HG02938 (cell line): ENCODE measurements around the gene SMURF2.
A peak's percentile ranks its signal among the peaks of the same experiment; 100 is the strongest.

ENCODE experiments used
- ATAC-seq: cut with Tn5 transposase; IDR thresholded peaks from one replicate; pipeline ENCODE4 v1.9.1; 2021; ENCODE audit warnings: mild to moderate bottlenecking, moderate library complexity; ENCODE audit not compliant: unreplicated experiment

SMURF2 gene

DNA sequence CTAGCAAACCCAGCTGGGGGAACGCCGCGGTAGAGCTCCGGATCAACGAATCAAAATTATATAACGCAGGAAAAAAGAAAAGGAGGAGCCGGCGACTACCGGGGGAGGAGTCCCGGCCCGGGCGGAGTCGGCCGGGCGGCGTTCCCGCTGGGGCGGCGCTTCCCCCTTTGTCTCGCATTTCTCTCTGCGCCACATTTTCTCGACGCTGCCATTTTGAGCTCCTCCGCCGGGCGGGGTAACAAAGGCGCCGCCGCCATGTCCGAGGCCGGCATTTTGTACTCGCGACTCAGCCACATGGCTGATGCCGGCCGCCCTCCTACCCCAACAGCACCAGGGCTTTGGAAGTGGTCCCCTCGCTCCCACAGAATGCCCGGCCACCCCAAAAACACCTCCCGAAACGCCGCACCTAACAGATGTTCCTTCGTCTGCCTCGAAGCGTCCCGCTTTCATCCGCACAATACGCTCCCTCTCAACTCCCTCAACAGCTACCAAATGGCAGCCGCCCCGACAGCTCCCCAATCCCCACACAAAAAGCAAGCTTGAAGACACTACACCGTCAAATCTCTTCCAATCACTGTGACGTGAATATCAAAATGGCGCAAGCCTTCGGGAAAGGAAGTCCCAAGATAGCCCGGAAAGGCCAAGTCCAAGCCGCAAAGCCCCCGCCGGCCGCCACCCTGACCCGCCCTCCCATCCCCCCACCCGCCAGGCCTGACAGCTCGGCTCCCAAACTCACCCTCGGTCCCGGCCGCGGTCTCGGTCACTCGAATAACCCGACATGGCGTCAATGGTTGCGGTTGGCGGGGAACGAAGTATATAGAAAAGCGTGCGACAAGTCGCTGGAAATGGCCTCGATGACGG lies 156.5 kb downstream of the SMURF2 start:
- no peak for ATAC-seq

DNA sequence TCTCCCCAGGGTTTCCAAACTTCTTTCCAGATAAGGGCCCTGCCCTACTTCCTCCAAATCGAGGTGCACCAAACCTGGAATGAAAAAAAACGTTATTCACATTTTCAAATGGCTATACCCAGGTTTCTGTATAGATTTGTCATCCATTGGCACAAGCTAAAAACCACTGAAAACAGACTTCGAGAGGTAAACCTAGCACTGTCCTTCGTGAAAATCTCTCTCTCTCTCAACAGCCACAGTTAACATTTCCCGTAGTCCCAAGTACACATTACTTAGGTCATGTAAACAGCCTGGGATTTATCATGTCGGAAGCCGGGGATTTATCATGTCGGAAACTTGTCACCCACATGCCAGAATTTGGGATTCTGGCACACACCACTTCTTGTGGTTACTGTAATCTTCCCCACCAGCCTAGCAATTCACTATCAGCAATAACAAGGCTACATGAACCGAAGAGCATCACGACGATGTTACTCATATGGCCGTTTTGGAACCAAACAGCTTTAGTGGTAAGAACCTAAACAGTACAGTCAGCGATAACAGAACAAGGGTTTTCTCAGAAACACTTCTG lies 157.3 kb downstream of the SMURF2 start:
- no peak for ATAC-seq

DNA sequence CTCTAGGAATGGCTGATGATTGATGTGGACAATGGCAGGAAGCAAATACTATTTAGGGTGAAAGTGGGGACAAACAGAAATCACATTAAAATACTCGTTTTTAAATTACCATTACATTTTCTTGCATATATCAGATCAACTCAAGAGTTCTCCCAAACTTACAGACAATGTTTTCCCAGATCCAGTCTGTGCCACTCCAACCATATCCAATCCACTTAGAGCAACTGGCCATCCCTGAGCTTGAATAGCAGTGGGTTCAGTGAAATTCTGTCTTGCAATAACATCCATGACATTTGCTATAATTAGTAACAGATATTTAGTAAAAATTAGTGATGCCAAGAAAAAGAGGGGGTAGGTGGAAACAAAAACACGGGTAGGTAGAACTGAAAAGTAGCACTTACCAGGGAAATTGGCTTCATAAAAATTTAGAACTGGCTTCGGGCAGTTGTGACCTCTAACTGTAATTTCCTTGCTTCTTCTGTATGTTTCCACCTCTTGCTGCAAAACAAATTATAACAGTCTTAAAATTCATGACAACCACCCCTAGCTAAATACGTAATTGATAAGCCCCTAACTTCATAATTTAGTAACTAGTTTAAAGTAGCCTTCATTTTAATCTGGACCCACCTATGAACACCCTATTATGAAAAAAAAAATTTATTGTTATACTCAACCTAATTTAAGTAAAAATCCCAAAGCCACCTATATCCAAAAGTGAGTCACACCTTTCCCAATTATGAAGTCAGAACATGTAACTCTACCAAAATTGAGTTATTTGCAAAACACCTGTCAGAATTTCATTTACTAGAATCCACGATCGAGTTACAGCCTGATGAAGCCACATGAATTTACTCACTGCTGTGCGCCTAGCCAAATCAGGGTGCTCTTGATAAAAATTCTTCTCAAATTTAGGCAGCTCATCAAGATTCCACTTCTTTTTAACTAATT lies 158.0 kb downstream of the SMURF2 start:
- ATAC-seq, result no peak

DNA sequence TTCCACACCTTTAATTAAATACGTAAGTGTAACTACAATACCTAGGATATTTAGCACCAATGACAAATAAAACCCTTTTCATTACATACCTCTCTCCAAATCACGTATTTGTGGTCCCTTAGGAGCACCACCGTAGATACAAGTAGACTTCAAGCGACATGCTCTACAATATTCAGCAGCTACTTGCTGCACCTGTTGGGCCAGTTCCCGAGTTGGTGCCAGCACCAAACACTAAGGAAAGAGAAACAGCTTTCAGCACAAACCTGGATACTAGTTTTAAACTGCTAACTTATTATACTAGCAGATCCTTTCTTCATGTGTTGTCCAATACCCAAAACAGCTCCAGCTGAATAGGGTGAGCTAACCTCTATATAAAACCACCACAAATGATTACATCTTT lies 158.8 kb downstream of the SMURF2 start:
- no peak for ATAC-seq

DNA sequence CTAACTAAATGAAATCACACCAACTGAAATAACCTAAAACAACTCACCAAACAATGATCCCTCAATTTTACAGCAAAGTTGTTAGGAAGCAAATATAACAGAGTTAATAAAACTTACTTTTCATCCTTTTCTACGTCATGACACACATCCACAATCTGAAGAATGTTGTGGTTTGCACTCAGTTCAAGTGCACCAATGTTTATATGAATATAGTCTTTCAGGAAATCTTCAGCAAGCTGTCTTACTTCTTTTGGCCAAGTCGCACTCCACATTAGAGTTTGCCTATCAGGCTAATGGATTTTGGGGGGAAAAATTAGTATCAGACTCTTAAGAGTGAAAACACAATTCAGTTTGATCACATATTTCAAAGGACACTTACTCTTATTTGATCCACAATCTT lies 159.3 kb downstream of the SMURF2 start:
- ATAC-seq, result no peak

DNA sequence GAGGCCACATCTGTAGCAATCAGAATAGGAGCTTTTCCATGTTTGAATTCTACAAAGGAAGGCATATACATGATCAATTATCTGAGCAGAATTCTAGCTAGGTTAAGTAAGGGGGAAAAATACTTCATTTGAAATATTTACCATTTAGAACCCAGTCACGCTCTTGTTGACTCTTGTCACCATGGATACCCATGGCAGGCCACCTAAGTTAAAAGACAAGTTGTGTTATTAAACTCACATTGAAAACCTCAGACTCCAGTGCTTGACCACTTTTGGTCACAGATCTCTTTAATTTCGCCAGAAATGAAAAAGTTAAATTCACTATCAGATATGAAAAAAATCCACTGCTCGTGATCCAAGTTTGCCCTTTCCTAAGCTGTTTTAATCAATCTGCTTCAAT lies 160.1 kb downstream of the SMURF2 start:
- no peak for ATAC-seq

DNA sequence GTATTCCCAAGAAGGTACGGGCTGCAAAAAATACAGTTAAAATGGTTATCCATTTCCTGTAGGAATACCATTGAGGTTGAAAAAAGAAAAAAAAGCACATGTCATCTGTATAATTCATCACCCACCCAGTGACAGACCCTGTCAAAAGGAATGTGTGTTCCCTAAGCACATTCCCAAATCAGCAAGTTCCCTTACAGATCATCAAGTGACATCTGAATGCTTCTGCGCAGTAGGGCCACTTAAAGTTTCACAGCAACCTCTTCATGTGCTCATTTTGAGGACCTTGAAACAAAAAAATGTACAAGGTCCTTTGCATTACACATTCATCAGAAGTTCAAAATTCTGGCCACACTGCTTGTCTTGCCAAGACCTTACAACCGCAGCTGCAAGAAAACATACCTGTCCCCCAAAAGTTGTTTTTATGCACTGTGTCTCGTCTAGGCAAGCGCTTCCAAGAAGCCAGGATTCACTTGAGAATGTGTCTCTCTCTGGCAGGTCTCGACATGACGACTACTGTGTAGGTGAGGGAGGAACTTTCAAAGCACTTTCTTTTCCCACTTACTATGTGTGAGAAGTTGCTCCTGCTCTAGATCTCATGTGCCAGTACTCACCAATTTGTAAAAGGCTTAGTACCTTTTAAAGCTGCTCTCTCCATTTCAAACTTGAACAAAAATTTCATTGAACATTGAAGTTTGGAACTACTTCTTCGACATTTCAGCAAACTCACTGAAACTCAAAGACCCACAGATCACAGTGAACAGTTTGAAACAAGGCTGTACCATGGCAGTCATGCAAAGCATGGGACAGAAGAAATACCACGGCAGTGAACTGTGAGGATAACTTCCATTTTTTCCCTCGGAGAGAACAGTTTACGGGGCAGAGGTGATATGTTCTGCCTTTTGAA lies 161.0 kb downstream of the SMURF2 start:
- no peak for ATAC-seq

DNA sequence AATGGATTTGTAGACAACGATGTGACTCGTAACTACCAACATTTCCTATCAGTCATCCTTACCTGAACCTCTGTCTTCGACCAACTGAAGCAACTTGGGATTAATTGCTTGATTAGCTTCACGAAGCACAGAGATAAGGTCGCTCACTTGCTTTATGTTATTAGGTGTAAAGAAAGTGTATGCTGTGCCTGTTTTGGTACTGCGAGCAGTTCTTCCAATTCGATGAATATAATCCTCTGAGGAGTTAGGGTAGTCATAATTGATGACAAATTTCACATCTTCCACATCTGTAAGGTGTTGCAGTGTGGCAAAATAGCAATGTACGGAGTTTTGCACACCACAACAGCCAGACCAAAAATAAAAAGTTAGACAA lies 161.6 kb downstream of the SMURF2 start:
- no peak for ATAC-seq

GRCh38 chr17:64499805-64500486 lies 162.2 kb downstream of the SMURF2 start:
- no peak for ATAC-seq

DNA sequence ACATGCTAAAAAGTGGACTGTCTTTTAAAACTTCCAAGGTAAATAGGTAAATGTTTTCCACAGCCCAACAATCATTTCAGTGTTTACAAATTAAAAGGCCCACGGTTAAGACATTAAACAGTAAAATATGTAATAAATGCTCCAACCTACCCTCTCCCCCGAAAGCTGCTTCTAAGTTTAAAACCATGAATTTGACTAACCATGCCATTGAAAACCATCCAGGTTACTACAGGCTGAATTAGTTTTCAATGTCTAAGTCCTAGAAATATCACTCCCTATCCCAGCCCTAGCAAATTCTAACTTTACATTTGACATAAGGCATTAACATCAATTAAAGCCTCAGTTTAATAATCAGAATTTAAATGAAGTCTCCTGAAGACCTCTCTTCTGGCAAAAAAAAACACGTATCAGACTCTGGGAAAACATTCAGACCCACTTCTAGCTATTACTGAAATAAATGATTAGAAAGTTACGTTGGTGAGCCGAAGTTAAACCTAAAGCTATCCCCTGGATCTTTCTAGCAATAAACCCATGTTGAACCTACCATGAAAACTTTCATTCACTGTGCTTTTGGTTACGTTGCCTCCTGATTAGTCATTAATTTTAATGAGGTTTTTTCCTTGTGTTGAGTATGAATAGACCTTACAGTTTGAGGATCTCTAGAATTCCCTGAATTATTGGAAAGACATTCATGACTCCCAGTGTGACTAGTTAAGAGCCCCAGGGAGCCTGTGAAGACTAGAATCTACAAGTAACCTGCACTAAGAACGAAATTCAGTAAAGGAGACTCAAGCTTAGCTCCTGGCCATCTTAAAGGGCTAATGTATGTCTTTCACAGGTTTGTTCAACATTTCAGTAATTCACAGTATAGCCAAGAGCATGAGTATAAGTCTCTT lies 163.6 kb downstream of the SMURF2 start:
- no peak for ATAC-seq

DNA sequence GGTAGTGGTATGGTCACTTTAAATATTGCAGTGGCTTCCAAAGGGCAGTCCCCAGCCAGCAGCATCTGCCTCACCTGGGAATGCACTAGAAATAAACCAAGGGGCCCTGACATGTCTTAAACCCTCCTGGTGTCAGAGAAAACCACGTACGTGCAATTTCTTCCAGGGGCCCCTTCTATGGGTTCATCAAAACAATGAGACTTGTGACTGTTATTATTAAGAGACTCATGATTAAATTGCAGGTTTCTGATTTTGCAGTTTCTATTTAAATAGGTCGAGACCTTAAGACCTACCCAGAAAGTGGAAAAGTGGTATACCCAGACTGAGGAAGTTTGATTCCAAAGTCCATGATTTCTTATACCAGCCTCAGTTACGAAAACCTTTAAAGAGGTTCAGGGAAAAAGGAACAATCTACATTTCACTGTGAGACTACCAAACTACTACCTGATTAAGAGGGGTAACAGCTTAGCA lies 164.5 kb downstream of the SMURF2 start:
- no peak for ATAC-seq

- ATAC-seq, result peak; percentile 62
Measured at GRCh38 chr17:64496786-64497564, 165.1 kb downstream of the SMURF2 start, which contains the start of gene POLG2. Gene POLG2, minus strand, starts transcription at chr17:64497054. Its CDS starts 86 bp downstream, at chr17:64496968.

DNA sequence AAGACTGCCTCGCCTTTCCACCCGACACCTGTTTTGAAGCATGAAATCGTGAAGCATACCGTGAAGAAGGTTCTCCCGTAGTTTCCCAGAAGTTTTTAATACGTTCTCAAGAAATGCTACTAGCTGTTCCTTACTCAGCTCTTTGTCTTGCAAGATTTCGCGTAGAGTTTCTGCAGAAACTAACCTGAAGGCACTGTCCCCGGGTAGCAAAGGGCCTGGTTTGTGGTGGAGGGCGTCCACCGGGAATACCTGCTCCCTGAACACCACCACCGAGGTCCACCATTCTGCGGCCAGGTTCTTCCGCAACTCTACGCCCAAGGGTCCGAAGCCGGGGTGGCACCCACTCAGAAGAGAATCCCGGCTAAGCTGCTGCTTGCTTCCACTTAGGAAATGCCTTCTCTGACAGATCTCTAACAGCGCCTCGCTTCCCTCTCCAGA lies 165.7 kb downstream of the SMURF2 start:
- ATAC-seq, result no peak
